HG03571 (cell line): Measurements from ENCODE around the gene ERAS.
"Not testable (repeated sequence)": the region's sequence is repeated elsewhere in the genome, so short reads cannot be mapped to it uniquely, and the experiment has no call there.

Experiments used
- ATAC-seq: cut with Tn5 transposase; IDR thresholded peaks from one replicate; pipeline ENCODE4 v1.9.1; 2021; ENCODE audit not compliant: unreplicated experiment

The ERAS gene

GRCh38 chrX:48794911-48795515 lies 31.3 kb upstream of the ERAS start:
- no peak for ATAC-seq

GRCh38 chrX:48798318-48798717 lies 28.0 kb upstream of the ERAS start:
- no peak for ATAC-seq

GRCh38 chrX:48800574-48801279 lies 25.6 kb upstream of the ERAS start:
- no peak for ATAC-seq

GRCh38 chrX:48801280-48802088 lies 24.8 kb upstream of the ERAS start, which contains the start of gene HDAC6:
HDAC6 (plus strand) TSS chrX:48802067; CDS start chrX:48802693, 626 bp downstream.
- peak; percentile 86 for ATAC-seq

GRCh38 chrX:48802089-48802904 lies 24.0 kb upstream of the ERAS start:
- ATAC-seq, result peak; percentile 34

- ATAC-seq, result no peak
Measured at GRCh38 chrX:48802905-48803200, 23.5 kb upstream of the ERAS start.

- ATAC-seq, result no peak
Measured at GRCh38 chrX:48806081-48806480, 20.2 kb upstream of the ERAS start.

GRCh38 chrX:48813644-48814043 lies 12.7 kb upstream of the ERAS start:
- ATAC-seq, result no peak

- ATAC-seq, result no peak
Measured at GRCh38 chrX:48814722-48815121, 11.6 kb upstream of the ERAS start.

- no peak for ATAC-seq
Measured at GRCh38 chrX:48815266-48815665, 11.0 kb upstream of the ERAS start.

- no peak for ATAC-seq
Measured at GRCh38 chrX:48816014-48816810, 10.1 kb upstream of the ERAS start.

- ATAC-seq, result no peak
Measured at GRCh38 chrX:48818098-48818497, 8.2 kb upstream of the ERAS start.

GRCh38 chrX:48818866-48819265 lies 7.4 kb upstream of the ERAS start:
- no peak for ATAC-seq

GRCh38 chrX:48819394-48819793 lies 6.9 kb upstream of the ERAS start:
- not testable (repeated sequence) for ATAC-seq

- no peak for ATAC-seq
Measured at GRCh38 chrX:48823053-48823452, 3.3 kb upstream of the ERAS start.

- no peak for ATAC-seq
Measured at GRCh38 chrX:48824066-48824465, 2.2 kb upstream of the ERAS start.

GRCh38 chrX:48826876-48827653 lies 752 bp downstream of the ERAS start:
- no peak for ATAC-seq

- ATAC-seq, result no peak
Measured at GRCh38 chrX:48827654-48827968, 1.3 kb downstream of the ERAS start.

GRCh38 chrX:48829016-48829735 lies 2.9 kb downstream of the ERAS start:
- ATAC-seq, result no peak
